KOPT-K1 (cell line): ENCODE results near the gene CTTN.

Source experiments
- H3K27ac ChIP-seq: fragments of 200-600 bp; sonication (generic); 2 replicates; pipeline ENCODE4 v1.5.1; 2016; ENCODE audit warnings: antibody characterized with exemption, mild to moderate bottlenecking, low read depth, low read length; ENCODE audit not compliant: poor library complexity, severe bottlenecking
- H3K36me3 ChIP-seq: fragments of 200-600 bp; sonication (generic); 2 replicates; pipeline ENCODE4 v1.5.1; 2017; ENCODE audit warnings: antibody characterized with exemption, mild to moderate bottlenecking, low read length, moderate library complexity; ENCODE audit not compliant: insufficient read depth
- H3K9me3 ChIP-seq: fragments of 200-600 bp; sonication (generic); 2 replicates; pipeline ENCODE4 v1.5.1; 2017; ENCODE audit warnings: antibody characterized with exemption, low read length, mild to moderate bottlenecking; ENCODE audit not compliant: insufficient read depth, poor library complexity, severe bottlenecking

The CTTN gene

GRCh38 chr11:70410276-70411205, 12.2 kb downstream of the CTTN start:
- Histone ChIP-seq H3K27ac (no peak overlapping the region), H3K9me3 (no peaks in the 10 kb centered on the region), H3K36me3 (no peaks in the 10 kb centered on the region)

- Histone ChIP-seq H3K36me3 (no peaks in the 10 kb centered on the region), H3K9me3 (no peaks in the 10 kb centered on the region), H3K27ac (no peak overlapping the region)
These were observed 13.6 kb downstream of the CTTN start for GRCh38 chr11:70411713-70412452.

GRCh38 chr11:70413151-70413550, 14.8 kb downstream of the CTTN start:
- Histone ChIP-seq H3K27ac (no peak overlapping the region), H3K36me3 (no peaks in the 10 kb centered on the region), H3K9me3 (no peaks in the 10 kb centered on the region)

GRCh38 chr11:70414341-70415100, 16.2 kb downstream of the CTTN start:
- no peaks in the 10 kb centered on the region for H3K9me3 ChIP-seq
- H3K36me3 ChIP-seq, result no peaks in the 10 kb centered on the region
- H3K27ac ChIP-seq, result no peak overlapping the region

GRCh38 chr11:70415191-70415590, 16.9 kb downstream of the CTTN start:
- Histone ChIP-seq H3K36me3 (no peaks in the 10 kb centered on the region), H3K9me3 (no peaks in the 10 kb centered on the region), H3K27ac (no peak overlapping the region)

- Histone ChIP-seq H3K27ac (no peak overlapping the region), H3K9me3 (no peaks in the 10 kb centered on the region), H3K36me3 (no peaks in the 10 kb centered on the region)
These were observed 17.5 kb downstream of the CTTN start for GRCh38 chr11:70415642-70416395.

- Histone ChIP-seq H3K9me3 (no peaks in the 10 kb centered on the region), H3K27ac (no peak overlapping the region), H3K36me3 (no peaks in the 10 kb centered on the region)
These were observed 18.6 kb downstream of the CTTN start for GRCh38 chr11:70416881-70417280.

- Histone ChIP-seq H3K9me3 (no peaks in the 10 kb centered on the region), H3K36me3 (no peaks in the 10 kb centered on the region), H3K27ac (no peak overlapping the region)
These were observed 19.8 kb downstream of the CTTN start for GRCh38 chr11:70418130-70418529.

GRCh38 chr11:70419307-70420007, 21.1 kb downstream of the CTTN start:
- no peaks in the 10 kb centered on the region for H3K9me3 ChIP-seq
- no peak overlapping the region for H3K27ac ChIP-seq
- H3K36me3 ChIP-seq, result no peaks in the 10 kb centered on the region

- no peak overlapping the region for H3K27ac ChIP-seq
- H3K36me3 ChIP-seq, result no peaks in the 10 kb centered on the region
- H3K9me3 ChIP-seq, result no peaks in the 10 kb centered on the region
These were observed 21.7 kb downstream of the CTTN start for GRCh38 chr11:70420008-70420464.

- Histone ChIP-seq H3K27ac (no peak overlapping the region), H3K36me3 (no peaks in the 10 kb centered on the region), H3K9me3 (no peaks in the 10 kb centered on the region)
These were observed 22.2 kb downstream of the CTTN start for GRCh38 chr11:70420496-70420895.

GRCh38 chr11:70421123-70421522, 22.8 kb downstream of the CTTN start:
- Histone ChIP-seq H3K36me3 (no peaks in the 10 kb centered on the region), H3K27ac (no peak overlapping the region), H3K9me3 (no peaks in the 10 kb centered on the region)

GRCh38 chr11:70422692-70423522, 24.6 kb downstream of the CTTN start:
- Histone ChIP-seq H3K9me3 (no peaks in the 10 kb centered on the region), H3K36me3 (no peaks in the 10 kb centered on the region), H3K27ac (no peak overlapping the region)
